COLO829 (cell line): ENCODE results near the gene CAV2.

ENCODE experiments used
- DNase-seq: peaks from one replicate; pipeline ENCODE4 v3.0.0; 2012; ENCODE audit warnings: low spot score

Gene CAV2

DNA sequence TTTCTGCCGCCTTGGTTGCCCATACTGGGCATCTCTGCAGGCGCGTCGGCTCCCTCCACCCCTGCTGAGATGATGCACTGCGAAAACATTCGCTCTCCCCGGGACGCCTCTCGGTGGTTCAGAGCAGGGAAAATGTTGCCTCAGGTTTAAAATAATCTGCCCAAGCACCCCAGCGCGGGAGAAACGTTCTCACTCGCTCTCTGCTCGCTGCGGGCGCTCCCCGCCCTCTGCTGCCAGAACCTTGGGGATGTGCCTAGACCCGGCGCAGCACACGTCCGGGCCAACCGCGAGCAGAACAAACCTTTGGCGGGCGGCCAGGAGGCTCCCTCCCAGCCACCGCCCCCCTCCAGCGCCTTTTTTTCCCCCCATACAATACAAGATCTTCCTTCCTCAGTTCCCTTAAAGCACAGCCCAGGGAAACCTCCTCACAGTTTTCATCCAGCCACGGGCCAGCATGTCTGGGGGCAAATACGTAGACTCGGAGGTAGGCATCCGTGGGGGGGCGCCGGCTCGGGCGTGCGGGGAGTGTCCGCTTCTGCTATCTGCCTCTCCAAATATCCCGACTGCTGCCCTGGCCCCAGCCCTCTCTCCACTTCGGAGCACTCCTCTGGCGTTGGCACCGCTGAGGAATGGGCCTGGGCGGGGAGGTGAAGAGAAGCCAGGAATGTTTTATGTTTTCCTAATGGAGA, 25.2 kb downstream of the CAV2 start, which contains the start of gene CAV1:
Gene CAV1, plus strand, starts transcription at position 428 of the 689 bp plus-strand sequence. Its CDS starts 27 bp downstream, at position 455.
- DNase-seq = no peak

DNA sequence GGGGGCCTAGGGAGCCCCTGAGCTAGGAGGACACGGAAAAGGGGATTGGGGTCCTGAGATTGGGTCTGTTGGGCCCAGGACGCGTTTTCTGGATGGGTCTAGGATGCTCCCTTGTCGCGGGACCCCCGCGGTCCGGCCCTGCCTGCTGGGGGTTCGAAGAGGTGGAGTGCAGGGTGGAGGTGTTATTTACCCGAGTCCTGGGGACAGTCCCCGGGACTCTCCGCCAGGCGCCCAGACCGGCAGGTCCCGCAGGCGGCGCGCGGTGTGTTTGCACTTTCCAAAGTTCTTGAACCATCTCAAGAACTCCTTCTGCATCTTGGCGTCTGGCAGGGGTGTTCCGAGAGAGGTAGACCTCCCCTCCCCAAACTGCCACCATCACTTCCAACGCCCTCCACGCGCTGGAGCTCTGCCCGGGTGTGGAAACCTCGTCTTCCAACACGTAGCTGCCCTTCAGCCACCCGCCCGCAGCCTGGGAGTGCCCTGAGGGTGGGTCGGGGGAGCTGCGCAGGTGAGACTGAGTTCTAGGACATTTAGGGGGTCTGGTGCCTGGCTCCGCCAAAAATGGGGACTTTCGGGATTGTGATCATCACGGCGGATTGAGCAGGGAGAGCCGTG, 25.9 kb downstream of the CAV2 start:
- no peak for DNase-seq

DNA sequence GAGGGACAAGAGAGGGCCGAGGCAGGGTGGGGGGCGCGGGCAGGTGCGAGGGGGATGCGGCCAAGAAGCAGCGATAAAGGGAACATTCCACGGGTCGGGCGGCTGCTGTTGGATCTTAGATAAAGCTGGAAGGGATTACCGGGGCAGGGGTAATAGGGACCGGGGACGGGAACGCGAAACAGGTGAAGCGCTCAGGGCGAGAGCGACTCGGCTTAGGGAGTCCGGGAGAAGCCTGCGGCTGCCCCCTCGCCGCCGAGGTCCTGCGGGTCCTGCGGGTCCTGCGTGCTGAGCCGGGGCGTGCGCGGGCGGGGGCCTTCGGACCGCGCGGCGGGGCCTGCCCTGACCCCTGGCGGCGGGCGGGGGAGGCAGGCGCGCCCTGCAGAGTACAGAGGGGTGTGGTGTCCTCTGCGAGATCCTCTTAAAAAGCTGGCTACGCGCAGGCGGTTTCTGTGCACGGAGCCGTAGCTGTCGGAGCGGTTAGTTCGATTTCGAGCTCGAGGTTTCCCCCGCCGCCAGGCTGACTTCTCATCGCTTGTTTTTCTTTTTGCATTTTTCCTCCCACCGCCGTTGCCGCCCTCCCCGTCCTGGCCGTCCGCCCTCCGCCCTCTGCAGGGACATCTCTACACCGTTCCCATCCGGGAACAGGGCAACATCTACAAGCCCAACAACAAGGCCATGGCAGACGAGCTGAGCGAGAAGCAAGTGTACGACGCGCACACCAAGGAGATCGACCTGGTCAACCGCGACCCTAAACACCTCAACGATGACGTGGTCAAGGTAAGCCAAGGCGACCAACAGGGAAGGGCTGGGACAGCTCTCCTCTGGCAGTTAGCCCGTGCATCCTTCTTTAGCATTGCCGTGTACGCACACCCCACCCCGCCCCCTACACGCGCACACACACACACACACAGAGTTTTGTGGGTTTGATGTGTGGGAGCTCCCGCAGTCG, 26.6 kb downstream of the CAV2 start:
- DNase-seq = peak; percentile 91

DNA sequence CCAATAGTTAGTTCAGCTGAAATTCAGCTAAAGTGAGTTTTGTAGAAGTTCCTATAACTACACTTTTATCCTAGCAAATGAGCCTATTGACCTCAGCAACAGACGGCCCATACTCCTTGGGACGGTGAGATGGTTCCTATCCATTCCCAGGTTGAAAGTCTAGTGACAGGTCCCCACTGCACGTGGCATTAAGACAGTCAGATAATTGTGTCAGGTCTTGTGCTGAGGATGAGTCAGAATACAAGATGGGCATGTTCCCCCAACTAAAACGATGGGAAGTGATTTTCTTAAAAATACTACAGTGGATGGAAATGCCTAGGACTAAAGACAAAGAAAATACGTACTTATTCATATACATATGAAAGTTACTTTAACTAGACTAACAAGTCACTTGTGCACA, 27.4 kb downstream of the CAV2 start:
- no peak for DNase-seq

DNA sequence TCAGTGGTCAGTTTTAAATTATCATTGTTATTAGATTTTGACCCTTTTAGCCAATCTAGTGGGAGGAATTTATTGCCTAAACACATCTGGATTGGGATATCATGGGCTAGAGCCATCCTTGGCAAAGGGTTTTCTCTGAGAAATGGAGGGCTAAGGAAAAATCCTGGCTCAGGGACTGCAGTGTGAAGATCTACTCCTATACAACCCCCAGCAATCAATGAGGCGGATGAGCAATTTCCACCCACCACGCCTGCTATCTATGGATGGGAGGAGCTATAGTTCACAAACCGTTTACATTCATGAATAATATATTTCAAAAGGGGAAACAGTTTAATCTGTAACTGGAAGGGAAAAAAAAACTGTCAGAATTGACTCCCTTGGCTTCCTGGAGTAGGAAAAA, 28.0 kb downstream of the CAV2 start:
- no peak for DNase-seq

DNA sequence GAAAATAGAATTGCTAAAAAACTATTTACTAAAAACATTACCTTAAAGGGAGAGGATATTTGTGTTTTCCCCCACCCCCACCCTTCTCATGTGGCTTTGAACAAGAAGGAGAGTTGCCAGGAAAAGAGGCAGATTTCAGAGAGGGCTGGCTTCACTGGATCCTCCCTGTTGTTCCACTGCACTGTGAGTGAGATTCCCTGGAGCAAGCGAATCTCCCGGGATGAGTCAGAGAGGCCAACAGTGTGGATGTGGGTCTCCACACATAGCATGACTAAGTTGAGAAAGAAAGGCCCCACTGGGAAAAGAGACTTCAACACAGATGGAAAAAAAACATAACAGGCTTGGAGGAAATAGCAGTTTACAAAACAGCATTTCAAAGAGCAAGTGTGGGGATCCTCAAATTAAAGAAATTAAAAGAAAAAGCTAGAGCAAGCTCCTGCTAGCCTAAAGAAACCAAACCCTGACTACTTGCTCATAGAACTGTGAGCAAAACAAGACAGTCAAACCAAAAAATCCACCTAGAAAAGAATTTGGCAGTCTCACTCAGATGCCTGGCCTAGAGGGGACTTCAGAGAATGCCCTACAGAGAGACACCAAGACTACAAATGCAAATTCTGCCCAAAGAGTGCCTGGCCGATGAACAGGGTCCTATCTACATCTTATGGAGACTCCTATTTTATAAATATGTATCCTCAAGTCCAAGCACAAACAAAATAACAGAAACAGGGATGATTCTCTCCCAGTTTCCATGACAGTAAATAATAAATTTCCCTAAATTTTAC, 28.7 kb downstream of the CAV2 start:
- DNase-seq = peak; percentile 96

DNA sequence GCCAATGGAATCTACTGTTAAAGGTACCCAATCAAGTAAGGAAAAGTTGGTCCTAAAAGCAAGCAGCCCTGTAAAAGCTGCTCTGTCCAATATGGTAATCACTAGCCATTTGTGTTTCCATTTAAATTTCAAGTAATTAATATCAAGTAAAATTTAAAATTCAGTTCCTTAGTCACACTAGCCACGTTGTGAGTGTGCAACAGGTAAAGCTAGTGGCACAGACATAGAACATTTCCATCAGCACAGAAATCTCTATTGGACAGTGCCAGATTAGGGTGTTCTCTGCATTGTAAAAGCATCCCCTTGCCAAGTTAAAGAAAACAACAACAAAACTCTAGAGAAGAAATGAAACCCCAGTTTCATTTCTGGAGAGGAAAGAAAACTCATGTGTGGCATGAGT, 29.7 kb downstream of the CAV2 start:
- no peak for DNase-seq

DNA sequence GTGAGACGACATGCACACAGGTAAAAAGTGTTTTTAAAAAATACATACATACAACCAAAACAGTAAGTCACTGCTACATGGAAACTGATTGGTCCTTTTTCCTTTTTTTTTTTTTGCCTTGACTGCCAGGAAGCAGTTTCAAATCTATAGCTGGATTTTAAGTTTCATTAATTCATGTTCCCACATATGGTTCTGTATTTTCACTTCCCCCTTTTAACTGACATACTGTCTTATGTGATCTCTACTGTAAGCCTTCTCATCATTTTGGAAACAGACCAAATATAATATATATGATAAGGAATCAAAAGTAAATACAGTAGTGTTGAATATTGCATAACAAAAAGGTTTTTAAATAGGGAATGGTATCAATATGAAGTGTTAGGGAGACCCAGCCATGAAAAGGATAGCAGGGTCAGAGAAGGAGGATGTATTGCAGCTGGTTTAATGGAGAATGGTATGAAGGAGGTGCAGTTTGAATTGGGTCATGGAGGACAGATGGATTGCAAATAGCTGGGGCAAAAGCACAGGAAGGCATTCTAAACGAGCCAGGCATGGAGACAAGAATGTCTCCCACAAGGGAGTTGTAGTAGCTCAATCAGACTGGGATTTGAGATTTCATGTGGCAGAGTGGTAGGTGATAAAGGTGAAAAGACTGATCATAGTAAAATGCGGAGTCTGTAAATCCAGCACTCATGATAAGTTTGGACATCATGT, 30.7 kb downstream of the CAV2 start:
- no peak for DNase-seq

DNA sequence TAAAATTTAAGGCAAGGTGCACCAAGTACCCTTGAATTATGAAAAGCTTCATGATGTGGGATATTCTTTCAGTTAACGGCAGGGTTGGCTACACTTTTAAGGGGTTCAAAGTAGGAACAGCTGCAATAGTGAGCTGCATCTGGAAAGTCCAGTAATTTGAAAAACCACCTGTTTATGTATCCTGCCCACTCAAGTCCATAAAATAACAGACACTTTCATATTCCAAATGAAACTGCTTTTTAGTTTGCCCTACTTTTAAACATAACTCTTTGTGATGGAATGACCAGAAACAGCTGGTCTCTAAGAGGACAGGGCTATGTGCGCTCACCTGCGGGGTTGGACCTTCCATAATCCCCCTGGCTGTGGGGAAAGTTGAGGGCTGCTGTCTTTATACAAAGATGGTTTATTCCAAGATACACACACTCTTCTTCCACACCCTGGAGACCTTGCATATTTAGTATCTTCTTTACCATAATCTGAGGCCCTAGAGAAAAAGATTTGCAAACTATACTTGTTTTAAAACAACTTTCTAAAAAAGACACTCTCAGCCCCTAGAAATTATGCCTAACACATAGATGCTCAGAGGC, 32.7 kb downstream of the CAV2 start:
- DNase-seq = no peak

DNA sequence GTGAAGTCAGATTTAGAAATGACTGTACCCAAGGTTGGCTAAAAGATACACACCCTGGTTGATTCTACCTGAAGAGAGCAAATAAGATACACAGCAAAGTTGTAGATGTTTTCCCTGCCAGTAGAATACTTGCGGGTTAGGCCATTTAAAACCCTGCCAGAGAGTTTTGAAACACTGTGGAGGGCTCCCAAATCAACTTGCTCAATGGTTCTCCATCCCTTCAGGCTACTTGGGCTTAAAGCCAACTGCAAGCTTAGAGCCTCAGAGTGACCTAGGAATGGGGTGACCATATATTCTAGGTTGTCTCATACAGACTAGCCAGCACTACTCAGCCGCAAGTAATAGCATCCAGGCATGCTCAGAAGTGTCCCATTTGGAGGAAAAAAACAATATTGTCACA, 35.3 kb downstream of the CAV2 start:
- DNase-seq = no peak

DNA sequence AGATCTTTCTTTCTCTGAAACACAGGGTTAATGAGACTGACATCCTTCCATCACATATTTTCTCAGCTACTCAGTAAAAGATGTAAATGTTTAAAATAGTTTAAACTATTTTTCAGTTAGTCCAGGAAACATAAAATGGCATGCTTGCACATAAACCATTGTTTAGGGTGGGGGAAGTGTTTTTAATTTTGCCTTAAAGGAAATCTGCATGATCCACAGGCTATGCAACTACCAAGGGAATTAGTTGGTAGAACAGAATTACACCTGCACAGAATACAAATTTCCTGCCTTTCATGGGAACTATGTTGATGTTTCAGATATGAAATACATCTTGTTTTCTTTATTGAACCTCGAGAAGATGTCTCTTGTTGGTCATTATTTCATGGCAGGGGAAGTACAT, 35.9 kb downstream of the CAV2 start:
- DNase-seq = no peak

DNA sequence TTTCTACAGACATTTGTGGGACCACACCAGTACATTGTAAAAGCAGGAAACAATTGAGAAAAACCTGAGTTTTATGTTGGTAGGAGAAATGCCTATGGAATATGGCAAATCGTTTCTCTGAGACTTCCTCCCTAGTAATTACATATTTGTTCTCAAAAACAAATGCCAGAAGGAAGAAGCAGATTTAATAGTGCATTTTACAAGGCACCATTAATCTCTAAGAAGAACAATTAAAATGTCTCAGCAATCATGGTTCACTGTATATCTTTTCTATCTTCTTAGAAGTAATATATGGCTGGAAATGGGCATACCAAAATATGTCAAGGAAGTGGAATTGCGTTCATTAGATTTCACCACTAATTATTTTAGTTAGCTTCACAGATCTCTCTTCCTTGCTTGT, 38.6 kb downstream of the CAV2 start:
- no peak for DNase-seq

DNA sequence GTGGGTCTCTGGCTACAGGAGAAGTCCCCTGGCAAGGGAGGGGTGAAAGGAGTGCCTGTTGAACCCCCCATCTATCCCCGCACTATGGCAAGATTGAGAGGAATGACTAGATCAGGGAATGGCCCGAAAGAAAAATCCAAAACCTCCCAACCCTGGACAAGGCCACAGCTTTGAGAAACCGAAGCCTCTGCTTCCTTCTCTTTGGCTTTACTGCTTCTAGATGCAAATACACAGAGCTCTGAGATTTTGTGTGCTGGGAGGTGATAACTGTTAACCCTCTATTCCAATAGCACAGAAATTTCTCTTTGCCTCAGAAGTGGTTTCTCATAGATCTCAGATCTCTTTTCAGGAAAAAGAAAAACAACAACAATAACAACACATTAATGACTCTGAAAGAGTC, 40.3 kb downstream of the CAV2 start:
- no peak for DNase-seq

DNA sequence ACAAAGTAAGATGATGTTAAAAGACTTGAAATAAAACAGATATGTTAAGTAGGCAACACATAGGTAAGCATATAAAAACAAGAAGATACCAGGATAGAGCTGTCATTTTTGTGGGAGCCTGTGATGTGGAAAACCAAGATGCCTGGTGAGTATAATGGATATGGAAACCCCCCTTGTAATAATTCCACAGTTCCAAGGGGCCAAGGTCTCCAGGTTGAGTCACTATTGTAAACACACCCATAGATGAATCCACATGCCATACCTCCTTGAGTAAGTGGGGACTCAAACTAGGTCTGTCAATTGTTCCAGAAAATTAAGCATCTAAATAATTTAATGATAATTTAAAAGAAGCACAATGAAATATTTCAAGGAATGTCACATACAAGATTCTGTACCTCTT, 41.2 kb downstream of the CAV2 start:
- DNase-seq = no peak

DNA sequence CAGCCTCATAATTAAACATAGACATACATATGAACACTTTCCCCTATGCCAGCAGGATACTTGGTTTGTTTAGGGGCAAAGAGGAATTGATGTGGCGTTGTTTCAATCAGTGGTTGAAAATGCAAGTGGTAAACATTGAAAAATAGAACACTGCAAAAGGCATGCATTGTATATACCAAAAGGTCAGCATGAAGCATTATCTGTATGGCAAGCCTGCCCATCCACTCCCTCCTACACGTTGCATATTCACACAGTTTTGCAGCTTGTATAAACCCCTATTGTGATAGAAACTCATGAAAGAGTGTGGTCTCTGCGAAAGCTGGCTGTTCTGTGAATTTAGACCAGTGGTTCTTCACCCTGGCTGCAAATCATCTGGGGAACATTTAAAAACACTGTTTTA, 42.4 kb downstream of the CAV2 start:
- DNase-seq = no peak

DNA sequence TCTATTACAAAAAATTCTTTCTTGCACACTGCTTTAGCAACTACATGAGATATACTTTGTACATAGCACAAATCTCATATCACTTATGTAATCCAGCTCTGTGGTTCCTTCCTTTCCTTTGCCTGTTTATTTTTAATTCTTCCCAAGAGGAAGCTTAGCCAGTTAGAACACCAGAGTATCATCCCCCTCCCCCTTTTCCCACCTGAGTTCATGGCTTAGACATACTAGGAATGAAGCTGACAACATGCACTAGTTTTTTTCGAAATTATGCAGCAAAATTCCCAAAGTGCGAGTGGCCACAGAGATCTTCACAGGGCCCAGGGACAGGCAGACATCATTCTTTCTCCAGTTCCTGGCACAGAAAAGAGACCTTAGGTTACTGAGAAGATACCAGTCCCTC, 43.1 kb downstream of the CAV2 start:
- no peak for DNase-seq

DNA sequence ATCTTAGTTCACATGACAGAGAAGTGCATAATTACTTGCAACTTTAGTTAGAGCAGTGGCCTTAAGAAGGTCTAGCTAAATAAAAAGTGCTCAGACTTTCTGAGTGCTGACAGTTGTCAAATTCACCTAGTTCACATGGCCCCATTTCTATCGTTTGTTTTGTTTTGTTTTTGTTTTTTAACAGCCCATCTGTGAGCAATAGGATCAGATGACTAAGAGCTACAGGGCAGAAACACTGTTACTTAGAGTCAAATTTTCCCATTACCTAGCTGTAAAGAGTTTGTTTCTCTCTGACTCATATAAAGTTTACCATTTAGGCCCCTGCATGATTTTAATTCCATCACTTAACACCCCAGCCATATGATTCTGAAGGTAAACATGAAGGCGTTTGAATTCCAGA, 44.1 kb downstream of the CAV2 start:
- no peak for DNase-seq

DNA sequence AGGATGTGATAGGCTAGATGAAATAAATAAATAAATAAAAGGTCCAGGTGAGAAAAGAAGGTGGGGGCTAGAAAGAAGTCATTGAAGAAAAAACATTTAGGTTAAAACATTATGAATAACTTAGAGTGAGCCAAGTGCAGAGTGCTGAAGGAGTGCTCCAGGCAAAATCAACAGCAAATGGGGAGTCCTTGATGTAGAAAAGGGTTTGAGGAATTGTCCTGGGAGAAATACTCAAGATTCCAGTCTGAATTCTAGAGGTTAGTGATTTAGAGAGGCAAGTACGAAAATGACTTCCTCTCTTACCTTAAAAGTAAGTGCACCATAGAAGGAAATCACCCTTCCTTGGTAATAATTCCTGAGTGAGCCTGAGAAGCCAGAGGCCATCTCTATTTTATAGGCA, 44.9 kb downstream of the CAV2 start:
- DNase-seq = no peak

DNA sequence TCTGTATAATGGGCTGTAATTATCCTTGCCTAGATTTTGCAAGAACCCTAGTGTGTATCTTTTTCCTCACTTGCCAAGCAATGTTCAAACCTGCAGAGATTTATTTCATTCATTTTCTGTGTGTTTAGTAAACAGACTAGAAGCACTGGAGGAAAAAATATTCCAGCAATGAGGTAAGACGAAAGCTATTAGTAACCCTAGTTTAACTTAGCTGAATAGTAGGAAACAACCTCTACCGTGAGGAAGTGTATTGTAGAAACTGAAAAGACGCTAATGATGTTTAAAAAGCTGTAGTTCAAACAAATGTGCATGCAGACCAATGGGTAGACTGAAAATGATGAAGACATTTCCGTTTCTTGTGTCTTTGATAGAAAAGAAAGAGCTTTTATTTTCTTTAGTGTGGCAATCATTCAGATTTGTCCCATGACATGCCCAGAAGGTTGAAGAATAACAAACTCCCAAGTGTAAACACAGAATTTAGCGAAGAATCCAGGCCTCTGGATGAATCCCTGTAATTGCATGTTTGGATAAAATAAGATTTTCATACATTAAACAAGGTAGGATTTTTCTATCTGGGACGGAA, 46.0 kb downstream of the CAV2 start:
- DNase-seq = peak; percentile 75

DNA sequence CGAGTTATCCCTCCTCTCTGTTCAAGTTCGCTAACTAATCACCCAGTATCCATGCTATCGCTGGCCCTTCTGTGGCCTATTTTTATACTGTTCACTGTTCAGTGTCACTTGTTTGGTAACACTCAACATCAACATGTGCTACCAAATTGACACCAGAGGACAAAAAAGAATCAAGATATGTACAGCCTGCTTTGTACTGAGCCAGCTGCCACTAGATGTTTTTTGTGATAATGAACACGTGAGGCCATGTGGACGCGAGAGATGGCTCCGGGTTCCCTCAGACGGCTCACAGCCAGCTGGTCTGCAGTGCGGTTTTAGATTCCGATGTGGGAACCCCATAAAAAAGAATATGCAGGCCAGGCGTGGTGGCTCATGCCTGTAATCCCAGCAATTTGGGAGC, 46.5 kb downstream of the CAV2 start:
- DNase-seq = no peak

DNA sequence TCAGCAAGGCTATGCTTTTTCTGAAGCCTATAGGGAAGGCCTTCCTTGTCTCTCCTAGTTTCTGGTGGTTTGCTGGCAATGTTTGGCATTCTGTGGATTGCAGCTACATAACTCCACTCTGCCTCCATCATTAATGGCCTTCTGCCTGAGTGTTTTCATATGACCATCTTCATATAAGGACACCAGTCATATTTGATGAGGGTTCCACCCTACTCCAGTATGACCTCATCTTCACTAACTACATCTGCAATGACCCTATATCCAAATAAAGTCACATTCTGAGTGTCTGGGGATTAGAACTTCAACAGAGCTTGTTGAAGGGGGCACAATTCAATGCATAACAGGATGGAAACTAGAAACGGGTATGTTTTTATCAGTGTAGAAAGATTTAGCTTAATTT, 47.4 kb downstream of the CAV2 start:
- DNase-seq = no peak
